GM23338 (cell line): ENCODE results near the gene PPP1R27. TPM values are rescaled to one million over a fixed set of nuclear protein-coding genes. Genes with fewer than 3 reads are reported as not detected.

Source experiments
- ATAC-seq: fragments of 200-7000 bp; cut with Tn5 transposase; 3 replicates; pipeline ENCODE4 v1.9.1; 2020
- DNase-seq: peaks from one replicate; pipeline ENCODE4 v3.0.0-alpha.2; 2015; ENCODE audit warnings: low spot score
- H2AFZ ChIP-seq: fragments of 200-600 bp; sonication (generic); 2 replicates; pipeline ENCODE4 v1.8.0; 2016; ENCODE audit warnings: antibody characterized with exemption, mild to moderate bottlenecking, moderate library complexity
- H3F3A ChIP-seq: fragments of 200-600 bp; sonication (generic); replicated peaks from 2 replicates; pipeline ENCODE4 v1.8.0; 2017; ENCODE audit warnings: antibody characterized with exemption, mixed run types, low read depth
- H3K27ac ChIP-seq: fragments of 200-600 bp; sonication (generic); 2 replicates; pipeline ENCODE4 v1.6.1; 2016; ENCODE audit warnings: low read depth
- H3K27me3 ChIP-seq: fragments of 200-600 bp; sonication (generic); 2 replicates; pipeline ENCODE4 v1.8.0; 2016; ENCODE audit warnings: mild to moderate bottlenecking, mixed run types, moderate library complexity; ENCODE audit not compliant: insufficient read depth
- H3K36me3 ChIP-seq: fragments of 200-600 bp; sonication (generic); 2 replicates; pipeline ENCODE4 v1.8.0; 2016; ENCODE audit warnings: mild to moderate bottlenecking; ENCODE audit not compliant: insufficient read depth
- H3K4me1 ChIP-seq: fragments of 200-600 bp; sonication (generic); 2 replicates; pipeline ENCODE4 v1.8.0; 2016; ENCODE audit warnings: mild to moderate bottlenecking, moderate library complexity; ENCODE audit not compliant: insufficient read depth
- H3K4me2 ChIP-seq: fragments of 200-600 bp; sonication (generic); 2 replicates; pipeline ENCODE4 v1.7.1; 2017; ENCODE audit warnings: mixed run types
- H3K4me3 ChIP-seq: fragments of 200-600 bp; sonication (generic); 2 replicates; pipeline ENCODE4 v1.6.1; 2016; ENCODE audit warnings: mixed run types
- H3K79me2 ChIP-seq: fragments of 200-600 bp; sonication (generic); replicated peaks from 2 replicates; pipeline ENCODE4 v1.8.0; 2017; ENCODE audit warnings: mild to moderate bottlenecking; ENCODE audit not compliant: insufficient read depth
- H3K9me2 ChIP-seq: fragments of 200-600 bp; sonication (generic); 2 replicates; pipeline ENCODE4 v1.8.0; 2017; ENCODE audit not compliant: insufficient read depth
- H4K20me1 ChIP-seq: fragments of 200-600 bp; sonication (generic); replicated peaks from 2 replicates; pipeline ENCODE4 v1.8.0; 2017; ENCODE audit warnings: mild to moderate bottlenecking; ENCODE audit not compliant: insufficient read depth
- H3K27ac Mint-ChIP-seq: 2 replicates; pipeline ENCODE4 v1.8.0; 2020; ENCODE audit warnings: inconsistent platforms, mild to moderate bottlenecking, moderate library complexity, mixed read lengths
- H3K27me3 Mint-ChIP-seq: 3 replicates; pipeline ENCODE4 v1.8.0; 2022; ENCODE audit warnings: low read depth, mild to moderate bottlenecking, moderate library complexity, mixed read lengths, inconsistent platforms; ENCODE audit not compliant: insufficient read depth, poor library complexity
- H3K36me3 Mint-ChIP-seq: 3 replicates; pipeline ENCODE4 v1.8.0; 2021; ENCODE audit warnings: low read depth, mild to moderate bottlenecking, inconsistent platforms, moderate library complexity, mixed read lengths
- H3K4me1 Mint-ChIP-seq: 3 replicates; pipeline ENCODE4 v1.8.0; 2020; ENCODE audit warnings: mild to moderate bottlenecking, inconsistent platforms, mixed read lengths
- H3K4me3 Mint-ChIP-seq: 3 replicates; pipeline ENCODE4 v1.8.0; 2021; ENCODE audit warnings: moderate library complexity, mild to moderate bottlenecking, inconsistent platforms, mixed read lengths
- H3K9me3 Mint-ChIP-seq: 3 replicates; pipeline ENCODE4 v1.8.0; 2020; ENCODE audit warnings: moderate library complexity, mild to moderate bottlenecking, inconsistent platforms, mixed read lengths
- CREB1 ChIP-seq: fragments of 250-450 bp; sonication (Bioruptor Pico); IDR thresholded peaks from 2 replicates; pipeline ENCODE4 v1.5.0; 2020; ENCODE audit warnings: low read depth, mild to moderate bottlenecking, moderate library complexity
- NANOG ChIP-seq: IDR thresholded peaks from 2 replicates; pipeline ENCODE4 v1.6.1; 2016; ENCODE audit warnings: antibody characterized with exemption, borderline replicate concordance
- STAT1 ChIP-seq: IDR thresholded peaks from one replicate; pipeline ENCODE4 v1.6.1; 2016; ENCODE audit warnings: antibody characterized with exemption; ENCODE audit not compliant: unreplicated experiment
- ZNF331 ChIP-seq: fragments of 250-450 bp; sonication (Bioruptor Pico); IDR thresholded peaks from 2 replicates; pipeline ENCODE4 v1.5.0; 2020; ENCODE audit warnings: low read depth, mild to moderate bottlenecking, moderate library complexity
- polyA plus RNA-seq: library from polyadenylated mRNA; unstranded; fragments of >200 nt; fragmentation: Nextera tagmentation; extraction: Ambion mirVana; gene quantifications from 2 replicates; pipeline ENCODE4 v1.2.1, GENCODE V29; 2016
- total RNA-seq: library from RNA; depleted of rRNA; stranded (reverse); fragments of >200 nt; shearing (Covaris generic); gene quantifications from 2 replicates; pipeline ENCODE4 v1.2.3, GENCODE V29; 2014
- TF ChIP-seq, protein P1 (sequence below), 2 experiments: fragments of 200-600 bp in 1 of 2; sonication (generic) in 1 of 2; conservative IDR thresholded peaks; 2 replicates each; pipeline versions ENCODE4 v1.5.1 to v1.6.1; 2016 to 2017; ENCODE audit warnings: antibody characterized with exemption in 2 of 2, low read depth in 2 of 2, mild to moderate bottlenecking in 2 of 2, moderate library complexity in 1 of 2
- TF ChIP-seq, protein P2 (sequence below): IDR thresholded peaks from 2 replicates; pipeline ENCODE4 v1.6.1; 2016; ENCODE audit warnings: antibody characterized with exemption
- TF ChIP-seq, protein P3 (sequence below): IDR thresholded peaks from one replicate; pipeline ENCODE4 v1.6.1; 2018; ENCODE audit warnings: antibody characterized with exemption; ENCODE audit not compliant: unreplicated experiment
- TF ChIP-seq, protein P4 (sequence below): fragments of 250-450 bp; sonication (Bioruptor Pico); IDR thresholded peaks from 2 replicates; pipeline ENCODE4 v1.5.0; 2020; ENCODE audit warnings: mild to moderate bottlenecking, moderate library complexity

PPP1R27 gene
- total and polyA plus RNA-seq, 2 experiments from 2014 or later = 0.65 TPM; not detected in 1

DNA sequence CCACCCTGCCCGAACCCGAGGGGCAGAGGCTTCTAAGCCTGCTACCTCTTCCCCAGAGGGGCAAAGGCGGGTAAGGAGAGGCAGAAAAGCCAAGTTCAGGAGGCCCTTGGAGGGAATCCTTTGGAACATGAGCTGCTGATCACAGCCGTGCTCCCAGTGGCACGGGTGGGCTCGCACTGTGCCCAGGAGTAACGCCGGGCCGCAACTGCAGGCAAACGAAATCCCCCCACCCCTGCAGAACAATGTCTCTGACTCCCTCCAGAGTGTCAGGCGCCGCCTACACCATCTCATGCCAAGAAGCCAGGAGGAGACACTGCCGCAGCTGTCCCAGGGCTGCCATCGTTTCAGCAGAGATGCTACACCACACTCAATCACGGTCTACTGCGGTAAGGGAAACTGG lies 16.6 kb upstream of the PPP1R27 start (continued):
- TF ChIP-seq, protein P1, sequence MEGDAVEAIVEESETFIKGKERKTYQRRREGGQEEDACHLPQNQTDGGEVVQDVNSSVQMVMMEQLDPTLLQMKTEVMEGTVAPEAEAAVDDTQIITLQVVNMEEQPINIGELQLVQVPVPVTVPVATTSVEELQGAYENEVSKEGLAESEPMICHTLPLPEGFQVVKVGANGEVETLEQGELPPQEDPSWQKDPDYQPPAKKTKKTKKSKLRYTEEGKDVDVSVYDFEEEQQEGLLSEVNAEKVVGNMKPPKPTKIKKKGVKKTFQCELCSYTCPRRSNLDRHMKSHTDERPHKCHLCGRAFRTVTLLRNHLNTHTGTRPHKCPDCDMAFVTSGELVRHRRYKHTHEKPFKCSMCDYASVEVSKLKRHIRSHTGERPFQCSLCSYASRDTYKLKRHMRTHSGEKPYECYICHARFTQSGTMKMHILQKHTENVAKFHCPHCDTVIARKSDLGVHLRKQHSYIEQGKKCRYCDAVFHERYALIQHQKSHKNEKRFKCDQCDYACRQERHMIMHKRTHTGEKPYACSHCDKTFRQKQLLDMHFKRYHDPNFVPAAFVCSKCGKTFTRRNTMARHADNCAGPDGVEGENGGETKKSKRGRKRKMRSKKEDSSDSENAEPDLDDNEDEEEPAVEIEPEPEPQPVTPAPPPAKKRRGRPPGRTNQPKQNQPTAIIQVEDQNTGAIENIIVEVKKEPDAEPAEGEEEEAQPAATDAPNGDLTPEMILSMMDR (conservative IDR thresholded peaks at IDR 0.05; ENCODE audit: low read depth in 2 of 2) = no peak
- TF ChIP-seq STAT1 (no peak), NANOG (no peak), ZNF331 (no peak)
- TF ChIP-seq, protein P2, sequence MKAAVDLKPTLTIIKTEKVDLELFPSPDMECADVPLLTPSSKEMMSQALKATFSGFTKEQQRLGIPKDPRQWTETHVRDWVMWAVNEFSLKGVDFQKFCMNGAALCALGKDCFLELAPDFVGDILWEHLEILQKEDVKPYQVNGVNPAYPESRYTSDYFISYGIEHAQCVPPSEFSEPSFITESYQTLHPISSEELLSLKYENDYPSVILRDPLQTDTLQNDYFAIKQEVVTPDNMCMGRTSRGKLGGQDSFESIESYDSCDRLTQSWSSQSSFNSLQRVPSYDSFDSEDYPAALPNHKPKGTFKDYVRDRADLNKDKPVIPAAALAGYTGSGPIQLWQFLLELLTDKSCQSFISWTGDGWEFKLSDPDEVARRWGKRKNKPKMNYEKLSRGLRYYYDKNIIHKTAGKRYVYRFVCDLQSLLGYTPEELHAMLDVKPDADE = no peak
- TF ChIP-seq, protein P3, sequence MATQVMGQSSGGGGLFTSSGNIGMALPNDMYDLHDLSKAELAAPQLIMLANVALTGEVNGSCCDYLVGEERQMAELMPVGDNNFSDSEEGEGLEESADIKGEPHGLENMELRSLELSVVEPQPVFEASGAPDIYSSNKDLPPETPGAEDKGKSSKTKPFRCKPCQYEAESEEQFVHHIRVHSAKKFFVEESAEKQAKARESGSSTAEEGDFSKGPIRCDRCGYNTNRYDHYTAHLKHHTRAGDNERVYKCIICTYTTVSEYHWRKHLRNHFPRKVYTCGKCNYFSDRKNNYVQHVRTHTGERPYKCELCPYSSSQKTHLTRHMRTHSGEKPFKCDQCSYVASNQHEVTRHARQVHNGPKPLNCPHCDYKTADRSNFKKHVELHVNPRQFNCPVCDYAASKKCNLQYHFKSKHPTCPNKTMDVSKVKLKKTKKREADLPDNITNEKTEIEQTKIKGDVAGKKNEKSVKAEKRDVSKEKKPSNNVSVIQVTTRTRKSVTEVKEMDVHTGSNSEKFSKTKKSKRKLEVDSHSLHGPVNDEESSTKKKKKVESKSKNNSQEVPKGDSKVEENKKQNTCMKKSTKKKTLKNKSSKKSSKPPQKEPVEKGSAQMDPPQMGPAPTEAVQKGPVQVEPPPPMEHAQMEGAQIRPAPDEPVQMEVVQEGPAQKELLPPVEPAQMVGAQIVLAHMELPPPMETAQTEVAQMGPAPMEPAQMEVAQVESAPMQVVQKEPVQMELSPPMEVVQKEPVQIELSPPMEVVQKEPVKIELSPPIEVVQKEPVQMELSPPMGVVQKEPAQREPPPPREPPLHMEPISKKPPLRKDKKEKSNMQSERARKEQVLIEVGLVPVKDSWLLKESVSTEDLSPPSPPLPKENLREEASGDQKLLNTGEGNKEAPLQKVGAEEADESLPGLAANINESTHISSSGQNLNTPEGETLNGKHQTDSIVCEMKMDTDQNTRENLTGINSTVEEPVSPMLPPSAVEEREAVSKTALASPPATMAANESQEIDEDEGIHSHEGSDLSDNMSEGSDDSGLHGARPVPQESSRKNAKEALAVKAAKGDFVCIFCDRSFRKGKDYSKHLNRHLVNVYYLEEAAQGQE = no peak

DNA sequence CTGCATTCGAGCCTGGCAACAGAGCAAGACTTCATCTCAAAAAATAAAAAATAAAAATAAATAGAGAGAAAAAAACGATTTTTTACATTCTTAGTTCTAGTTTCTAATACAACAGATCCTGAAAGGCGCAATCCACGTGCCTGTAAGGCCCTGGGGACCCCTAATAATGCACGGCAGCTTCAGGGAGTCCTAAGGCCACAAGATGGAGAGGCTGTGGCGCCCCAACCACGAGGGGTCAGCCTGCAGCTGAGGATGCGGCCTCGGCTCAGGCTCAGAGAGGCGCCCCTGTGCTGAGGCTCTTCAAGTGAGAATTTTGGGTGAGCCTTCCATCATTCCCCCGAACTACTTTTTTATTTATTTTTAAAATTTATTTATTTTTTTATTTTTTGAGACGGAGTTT lies 14.6 kb upstream of the PPP1R27 start:
- no peak overlapping the region for H3K27ac ChIP-seq
- Mint-ChIP-seq H3K27ac (no peak overlapping the region), H3K27me3 (peaks cover 2% of the 10 kb centered on the region), H3K4me1 (no peaks in the 10 kb centered on the region), H3K36me3 (peaks cover 60% of the 10 kb centered on the region), H3K4me3 (no peak overlapping the region), H3K9me3 (no peaks in the 10 kb centered on the region)
- H2AFZ ChIP-seq = no peak overlapping the region
- H3K4me1 ChIP-seq = no peaks in the 10 kb centered on the region
- H3F3A ChIP-seq = peaks cover 8% of the 10 kb centered on the region; the same call in 1 of the 2 replicates
- H4K20me1 ChIP-seq = peaks cover 14% of the 10 kb centered on the region
- H3K9me2 ChIP-seq = no peaks in the 10 kb centered on the region
- H3K27me3 ChIP-seq = no peaks in the 10 kb centered on the region
- H3K4me3 ChIP-seq = no peak overlapping the region
- no peak for ATAC-seq
- no peak for DNase-seq
- no peak overlapping the region for H3K4me2 ChIP-seq
- 0 out of 2 replicates have a peak, but pooled peaks cover 9% of the 10 kb centered on the region for H3K79me2 ChIP-seq
- H3K36me3 ChIP-seq = peaks cover 14% of the 10 kb centered on the region; the same call in 1 of the 2 replicates
- TF ChIP-seq STAT1 (no peak), CREB1 (CRISPR knock-in tag) (no peak)
- TF ChIP-seq, protein P3 = no peak
- TF ChIP-seq, protein P4, sequence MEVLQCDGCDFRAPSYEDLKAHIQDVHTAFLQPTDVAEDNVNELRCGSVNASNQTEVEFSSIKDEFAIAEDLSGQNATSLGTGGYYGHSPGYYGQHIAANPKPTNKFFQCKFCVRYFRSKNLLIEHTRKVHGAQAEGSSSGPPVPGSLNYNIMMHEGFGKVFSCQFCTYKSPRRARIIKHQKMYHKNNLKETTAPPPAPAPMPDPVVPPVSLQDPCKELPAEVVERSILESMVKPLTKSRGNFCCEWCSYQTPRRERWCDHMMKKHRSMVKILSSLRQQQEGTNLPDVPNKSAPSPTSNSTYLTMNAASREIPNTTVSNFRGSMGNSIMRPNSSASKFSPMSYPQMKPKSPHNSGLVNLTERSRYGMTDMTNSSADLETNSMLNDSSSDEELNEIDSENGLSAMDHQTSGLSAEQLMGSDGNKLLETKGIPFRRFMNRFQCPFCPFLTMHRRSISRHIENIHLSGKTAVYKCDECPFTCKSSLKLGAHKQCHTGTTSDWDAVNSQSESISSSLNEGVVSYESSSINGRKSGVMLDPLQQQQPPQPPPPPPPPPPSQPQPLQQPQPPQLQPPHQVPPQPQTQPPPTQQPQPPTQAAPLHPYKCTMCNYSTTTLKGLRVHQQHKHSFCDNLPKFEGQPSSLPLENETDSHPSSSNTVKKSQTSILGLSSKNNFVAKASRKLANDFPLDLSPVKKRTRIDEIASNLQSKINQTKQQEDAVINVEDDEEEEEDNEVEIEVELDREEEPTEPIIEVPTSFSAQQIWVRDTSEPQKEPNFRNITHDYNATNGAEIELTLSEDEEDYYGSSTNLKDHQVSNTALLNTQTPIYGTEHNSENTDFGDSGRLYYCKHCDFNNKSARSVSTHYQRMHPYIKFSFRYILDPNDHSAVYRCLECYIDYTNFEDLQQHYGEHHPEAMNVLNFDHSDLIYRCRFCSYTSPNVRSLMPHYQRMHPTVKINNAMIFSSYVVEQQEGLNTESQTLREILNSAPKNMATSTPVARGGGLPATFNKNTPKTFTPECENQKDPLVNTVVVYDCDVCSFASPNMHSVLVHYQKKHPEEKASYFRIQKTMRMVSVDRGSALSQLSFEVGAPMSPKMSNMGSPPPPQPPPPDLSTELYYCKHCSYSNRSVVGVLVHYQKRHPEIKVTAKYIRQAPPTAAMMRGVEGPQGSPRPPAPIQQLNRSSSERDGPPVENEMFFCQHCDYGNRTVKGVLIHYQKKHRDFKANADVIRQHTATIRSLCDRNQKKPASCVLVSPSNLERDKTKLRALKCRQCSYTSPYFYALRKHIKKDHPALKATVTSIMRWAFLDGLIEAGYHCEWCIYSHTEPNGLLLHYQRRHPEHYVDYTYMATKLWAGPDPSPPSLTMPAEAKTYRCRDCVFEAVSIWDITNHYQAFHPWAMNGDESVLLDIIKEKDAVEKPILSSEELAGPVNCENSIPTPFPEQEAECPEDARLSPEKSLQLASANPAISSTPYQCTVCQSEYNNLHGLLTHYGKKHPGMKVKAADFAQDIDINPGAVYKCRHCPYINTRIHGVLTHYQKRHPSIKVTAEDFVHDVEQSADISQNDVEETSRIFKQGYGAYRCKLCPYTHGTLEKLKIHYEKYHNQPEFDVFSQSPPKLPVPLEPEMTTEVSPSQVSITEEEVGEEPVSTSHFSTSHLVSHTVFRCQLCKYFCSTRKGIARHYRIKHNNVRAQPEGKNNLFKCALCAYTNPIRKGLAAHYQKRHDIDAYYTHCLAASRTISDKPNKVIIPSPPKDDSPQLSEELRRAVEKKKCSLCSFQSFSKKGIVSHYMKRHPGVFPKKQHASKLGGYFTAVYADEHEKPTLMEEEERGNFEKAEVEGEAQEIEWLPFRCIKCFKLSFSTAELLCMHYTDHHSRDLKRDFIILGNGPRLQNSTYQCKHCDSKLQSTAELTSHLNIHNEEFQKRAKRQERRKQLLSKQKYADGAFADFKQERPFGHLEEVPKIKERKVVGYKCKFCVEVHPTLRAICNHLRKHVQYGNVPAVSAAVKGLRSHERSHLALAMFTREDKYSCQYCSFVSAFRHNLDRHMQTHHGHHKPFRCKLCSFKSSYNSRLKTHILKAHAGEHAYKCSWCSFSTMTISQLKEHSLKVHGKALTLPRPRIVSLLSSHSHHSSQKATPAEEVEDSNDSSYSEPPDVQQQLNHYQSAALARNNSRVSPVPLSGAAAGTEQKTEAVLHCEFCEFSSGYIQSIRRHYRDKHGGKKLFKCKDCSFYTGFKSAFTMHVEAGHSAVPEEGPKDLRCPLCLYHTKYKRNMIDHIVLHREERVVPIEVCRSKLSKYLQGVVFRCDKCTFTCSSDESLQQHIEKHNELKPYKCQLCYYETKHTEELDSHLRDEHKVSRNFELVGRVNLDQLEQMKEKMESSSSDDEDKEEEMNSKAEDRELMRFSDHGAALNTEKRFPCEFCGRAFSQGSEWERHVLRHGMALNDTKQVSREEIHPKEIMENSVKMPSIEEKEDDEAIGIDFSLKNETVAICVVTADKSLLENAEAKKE (CRISPR knock-in tag) = no peak
